Esophagus muscularis mucosa (tissue), 4 donors: Measurements from ENCODE around the gene CD300LF.

Experiments used
- EP300 ChIP-seq: sonication (generic); formaldehyde crosslinking; IDR thresholded peaks from one replicate; pipeline ENCODE4 v1.6.1; 2017; ENCODE audit warnings: antibody characterized with exemption
- POLR2A ChIP-seq: fragments of 450-650 bp; IDR thresholded peaks from one replicate; pipeline ENCODE4 v1.6.1; 2017; ENCODE audit warnings: antibody characterized with exemption, moderate library complexity, mild to moderate bottlenecking, low read depth
- POLR2AphosphoS5 ChIP-seq, 2 donors: sonication (generic); formaldehyde crosslinking; IDR thresholded peaks; one replicate each; pipeline ENCODE4 v1.6.1; 2017; ENCODE audit warnings: antibody characterized with exemption in 2 of 2
- TF ChIP-seq, protein P1 (sequence below), 3 experiments: fragments of 200-600 bp in 2 of 3; fragments of 450-650 bp in 1 of 3; sonication (generic) in 2 of 3; IDR thresholded peaks; one replicate each; pipeline ENCODE4 v1.5.1; 2017 to 2019; ENCODE audit warnings: antibody characterized with exemption in 3 of 3, mild to moderate bottlenecking in 2 of 3, moderate library complexity in 1 of 3

DNA sequence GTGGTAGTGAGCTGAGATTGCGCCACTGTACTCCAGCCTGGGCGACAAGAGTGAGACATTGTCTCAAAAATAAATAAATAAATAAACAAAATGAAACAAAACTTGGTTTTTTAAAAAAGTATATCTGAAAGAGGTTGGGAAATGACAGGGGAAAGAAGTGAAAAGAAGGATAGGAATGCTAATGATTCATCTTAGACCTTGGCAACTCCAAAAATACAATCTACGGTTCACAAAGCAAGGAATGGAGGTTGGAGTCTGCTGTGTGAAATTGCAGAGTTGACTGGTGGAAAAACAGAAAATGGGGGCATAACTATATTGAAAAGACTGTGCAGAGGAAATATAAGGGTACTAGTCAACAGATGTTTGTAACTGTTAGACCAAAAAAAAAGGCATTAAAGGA, 49.2 kb downstream of the CD300LF start:
- TF ChIP-seq EP300 (no peak), POLR2A (no peak), POLR2AphosphoS5 (IDR thresholded peaks at IDR 0.05) (no peak)
- TF ChIP-seq, protein P1, sequence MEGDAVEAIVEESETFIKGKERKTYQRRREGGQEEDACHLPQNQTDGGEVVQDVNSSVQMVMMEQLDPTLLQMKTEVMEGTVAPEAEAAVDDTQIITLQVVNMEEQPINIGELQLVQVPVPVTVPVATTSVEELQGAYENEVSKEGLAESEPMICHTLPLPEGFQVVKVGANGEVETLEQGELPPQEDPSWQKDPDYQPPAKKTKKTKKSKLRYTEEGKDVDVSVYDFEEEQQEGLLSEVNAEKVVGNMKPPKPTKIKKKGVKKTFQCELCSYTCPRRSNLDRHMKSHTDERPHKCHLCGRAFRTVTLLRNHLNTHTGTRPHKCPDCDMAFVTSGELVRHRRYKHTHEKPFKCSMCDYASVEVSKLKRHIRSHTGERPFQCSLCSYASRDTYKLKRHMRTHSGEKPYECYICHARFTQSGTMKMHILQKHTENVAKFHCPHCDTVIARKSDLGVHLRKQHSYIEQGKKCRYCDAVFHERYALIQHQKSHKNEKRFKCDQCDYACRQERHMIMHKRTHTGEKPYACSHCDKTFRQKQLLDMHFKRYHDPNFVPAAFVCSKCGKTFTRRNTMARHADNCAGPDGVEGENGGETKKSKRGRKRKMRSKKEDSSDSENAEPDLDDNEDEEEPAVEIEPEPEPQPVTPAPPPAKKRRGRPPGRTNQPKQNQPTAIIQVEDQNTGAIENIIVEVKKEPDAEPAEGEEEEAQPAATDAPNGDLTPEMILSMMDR (IDR thresholded peaks at IDR 0.05): no peak
